HG02588 (cell line): ENCODE results near the gene CBLC.
A peak's percentile ranks its signal among the peaks of the same experiment; 100 is the strongest.

Source experiments
- ATAC-seq: cut with Tn5 transposase; IDR thresholded peaks from one replicate; pipeline ENCODE4 v1.9.1; 2021; ENCODE audit warnings: mild to moderate bottlenecking, moderate library complexity; ENCODE audit not compliant: unreplicated experiment

The CBLC gene

DNA sequence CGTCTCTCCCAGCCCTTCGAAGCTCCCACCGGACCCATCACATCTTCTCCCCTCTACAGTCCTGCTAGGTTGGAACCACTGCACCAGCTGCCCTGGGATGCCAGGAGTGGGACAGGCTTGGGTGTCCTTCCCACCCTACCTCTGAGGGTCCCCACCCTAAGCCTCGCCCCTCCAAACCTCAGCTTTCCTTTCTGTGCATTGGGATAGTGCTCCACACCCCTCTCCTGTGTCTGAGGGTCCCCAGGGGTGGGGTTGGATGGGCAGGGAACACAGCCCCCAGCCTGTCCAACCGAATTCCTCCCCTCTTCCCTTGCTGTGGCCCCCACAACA, 31.1 kb upstream of the CBLC start:
- ATAC-seq = no peak

GRCh38 chr19:44746946-44747738, 30.5 kb upstream of the CBLC start:
- no peak for ATAC-seq

DNA sequence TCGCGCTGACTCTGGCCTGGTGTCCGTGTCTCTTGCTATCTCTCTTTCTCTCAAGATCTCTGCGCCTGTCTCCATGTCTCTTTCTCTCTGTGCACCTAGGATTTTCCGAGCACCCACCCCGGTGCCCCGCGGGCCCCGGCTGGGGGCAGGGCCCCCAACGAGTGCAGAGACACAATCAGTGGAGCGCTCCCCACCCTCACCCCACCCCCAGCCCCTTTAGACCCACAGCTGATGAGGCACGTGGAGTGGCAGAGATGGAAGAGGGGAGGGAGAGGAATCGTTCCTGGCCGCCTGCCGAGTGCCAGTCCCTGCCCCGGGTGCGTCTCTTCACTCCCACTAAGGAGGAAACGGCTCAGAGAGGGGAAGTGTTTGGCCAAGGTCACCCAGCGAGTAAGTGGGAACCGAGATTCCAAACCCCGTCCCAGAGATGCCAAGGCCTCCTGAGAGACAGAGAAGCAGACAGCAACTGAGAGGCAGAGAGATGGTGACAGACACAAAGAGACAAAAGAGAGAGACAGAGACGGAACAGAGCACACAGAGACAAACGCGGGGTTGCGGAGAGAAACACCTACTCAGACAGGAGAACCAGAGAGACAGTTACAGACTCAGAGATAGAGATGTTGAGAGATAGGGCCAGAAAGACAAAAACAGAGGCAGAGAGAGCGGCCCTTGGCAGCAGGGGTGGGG, 29.8 kb upstream of the CBLC start:
- no peak for ATAC-seq

DNA sequence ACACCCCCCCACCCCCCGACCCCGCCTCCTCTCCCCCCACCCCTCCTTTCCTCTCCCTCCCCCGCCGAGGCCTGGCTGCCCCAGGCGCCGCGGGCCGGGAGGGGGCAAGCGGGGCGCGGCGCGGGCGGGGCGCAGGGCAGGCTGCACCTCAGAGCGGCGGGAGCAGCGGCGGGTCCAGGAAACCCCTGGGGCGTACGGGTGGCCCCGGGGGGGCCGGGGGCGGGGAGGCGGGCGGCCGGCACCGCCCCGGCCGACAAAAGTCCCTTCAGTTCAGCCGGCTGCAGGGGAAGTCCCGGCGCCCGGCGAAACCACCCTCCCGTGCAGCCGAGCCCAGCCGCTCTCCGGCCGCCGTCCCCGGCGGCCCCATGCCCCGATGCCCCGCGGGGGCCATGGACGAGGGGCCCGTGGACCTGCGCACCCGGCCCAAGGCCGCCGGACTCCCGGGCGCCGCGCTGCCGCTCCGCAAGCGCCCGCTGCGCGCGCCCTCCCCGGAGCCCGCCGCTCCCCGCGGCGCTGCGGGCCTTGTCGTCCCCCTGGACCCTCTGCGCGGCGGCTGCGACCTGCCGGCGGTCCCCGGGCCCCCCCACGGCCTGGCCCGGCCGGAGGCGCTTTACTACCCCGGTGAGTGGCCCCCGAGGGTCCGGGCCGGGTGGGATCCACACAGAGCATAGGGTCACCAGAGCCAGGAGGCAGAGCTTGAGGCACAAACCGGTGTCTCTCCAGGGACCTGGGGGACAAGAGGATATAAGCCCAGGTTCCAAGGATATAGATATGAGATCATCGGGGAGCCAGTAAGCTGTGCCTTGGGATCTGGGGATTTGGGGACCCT, 29.1 kb upstream of the CBLC start, which contains the start of gene BCL3:
Gene BCL3, plus strand, starts transcription at position 283 of the 829 bp plus-strand sequence. Its CDS starts 83 bp downstream, at position 366.
- no peak for ATAC-seq

DNA sequence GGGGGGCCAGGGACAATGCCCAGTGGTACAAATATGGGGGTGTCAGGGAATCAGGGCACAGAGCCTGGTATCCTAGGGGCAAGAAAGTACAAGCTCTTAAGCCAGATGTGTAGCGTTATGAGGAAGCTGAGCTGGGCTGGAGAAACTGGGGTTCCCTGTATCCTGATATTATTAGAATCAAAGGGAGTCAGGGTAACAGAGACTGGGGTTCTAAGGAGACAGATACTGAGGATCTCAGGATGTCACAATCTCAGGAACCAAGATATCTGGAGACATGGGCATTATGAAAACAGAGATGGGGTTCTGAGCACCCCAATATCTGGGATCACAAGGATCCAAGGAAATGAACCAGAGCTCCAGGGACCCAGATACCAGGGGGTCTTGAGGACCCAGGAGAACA, 28.4 kb upstream of the CBLC start:
- ATAC-seq = no peak

GRCh38 chr19:44749994-44750393, 27.7 kb upstream of the CBLC start:
- no peak for ATAC-seq

DNA sequence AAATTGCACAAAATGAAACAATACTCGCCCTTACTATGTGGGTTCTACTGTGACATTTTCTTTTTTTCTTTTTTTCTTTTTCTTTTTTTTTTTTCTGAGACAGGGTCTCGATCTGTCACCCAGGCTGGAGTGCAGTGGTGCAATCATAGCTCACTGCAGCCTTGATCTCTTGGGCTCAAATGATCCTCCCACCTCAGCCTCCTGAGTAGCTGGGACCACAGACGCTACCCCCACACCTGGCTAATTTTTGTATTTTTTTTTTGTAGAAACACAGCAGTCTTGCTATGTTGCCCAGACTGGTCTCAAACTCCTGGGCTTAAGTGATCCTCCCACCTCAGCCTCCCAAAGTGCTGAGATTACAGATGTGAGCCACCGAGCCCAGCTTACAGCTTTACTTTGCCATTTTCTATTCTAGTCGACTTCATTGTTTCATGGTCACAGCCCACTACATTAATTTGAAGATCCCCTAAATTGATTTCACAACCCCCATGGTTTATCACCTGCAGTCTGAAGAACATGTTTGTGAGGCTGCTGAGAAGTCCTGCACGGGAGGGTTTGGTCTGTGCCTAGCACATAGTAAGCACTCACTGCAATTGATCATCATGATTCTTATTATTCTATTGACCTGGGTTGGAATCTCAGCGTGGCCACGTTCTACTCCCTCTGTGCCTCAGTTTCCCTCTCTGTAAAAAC, 25.4 kb upstream of the CBLC start:
- ATAC-seq = no peak

DNA sequence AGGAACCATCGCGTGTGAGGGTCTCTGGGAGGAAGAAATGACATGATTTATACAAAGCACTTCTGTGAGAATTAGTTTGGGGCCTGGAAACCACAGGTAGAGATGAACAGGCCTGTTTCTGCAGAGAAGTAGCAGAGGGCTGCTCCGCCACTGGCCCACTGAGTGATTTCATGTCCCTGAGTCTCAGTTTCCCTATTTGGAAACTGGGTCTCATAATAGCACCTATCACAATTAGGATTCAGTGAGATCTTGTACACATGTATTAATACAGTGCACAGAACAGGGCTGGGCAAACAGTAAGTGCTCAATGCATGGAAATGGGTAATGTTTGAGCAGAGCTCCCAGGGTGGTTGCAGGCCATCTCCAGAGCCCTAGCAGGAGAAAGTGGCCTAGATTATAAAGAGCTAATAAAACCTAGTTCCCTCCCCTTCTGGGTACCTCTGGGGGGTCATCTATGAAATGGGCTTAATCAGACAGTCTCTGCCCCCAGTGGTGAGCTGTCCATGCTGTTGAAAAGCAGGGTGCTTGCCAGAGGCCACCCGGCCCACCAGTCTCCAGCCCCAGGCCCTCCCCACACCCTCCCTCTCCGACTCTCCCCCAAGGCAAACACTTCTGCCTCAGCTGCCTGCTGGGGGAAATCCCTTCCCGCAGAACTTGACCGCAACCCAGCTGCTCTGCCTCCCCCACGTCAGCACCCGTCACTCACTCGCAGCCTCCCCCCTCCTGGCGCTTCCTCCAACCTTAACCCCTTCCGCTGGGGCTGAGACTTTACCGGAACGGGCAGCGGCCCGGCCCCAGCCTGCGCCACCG, 24.7 kb upstream of the CBLC start:
- peak; percentile 59 for ATAC-seq

- ATAC-seq = no peak
These were observed 24.1 kb upstream of the CBLC start for GRCh38 chr19:44753626-44753931.

DNA sequence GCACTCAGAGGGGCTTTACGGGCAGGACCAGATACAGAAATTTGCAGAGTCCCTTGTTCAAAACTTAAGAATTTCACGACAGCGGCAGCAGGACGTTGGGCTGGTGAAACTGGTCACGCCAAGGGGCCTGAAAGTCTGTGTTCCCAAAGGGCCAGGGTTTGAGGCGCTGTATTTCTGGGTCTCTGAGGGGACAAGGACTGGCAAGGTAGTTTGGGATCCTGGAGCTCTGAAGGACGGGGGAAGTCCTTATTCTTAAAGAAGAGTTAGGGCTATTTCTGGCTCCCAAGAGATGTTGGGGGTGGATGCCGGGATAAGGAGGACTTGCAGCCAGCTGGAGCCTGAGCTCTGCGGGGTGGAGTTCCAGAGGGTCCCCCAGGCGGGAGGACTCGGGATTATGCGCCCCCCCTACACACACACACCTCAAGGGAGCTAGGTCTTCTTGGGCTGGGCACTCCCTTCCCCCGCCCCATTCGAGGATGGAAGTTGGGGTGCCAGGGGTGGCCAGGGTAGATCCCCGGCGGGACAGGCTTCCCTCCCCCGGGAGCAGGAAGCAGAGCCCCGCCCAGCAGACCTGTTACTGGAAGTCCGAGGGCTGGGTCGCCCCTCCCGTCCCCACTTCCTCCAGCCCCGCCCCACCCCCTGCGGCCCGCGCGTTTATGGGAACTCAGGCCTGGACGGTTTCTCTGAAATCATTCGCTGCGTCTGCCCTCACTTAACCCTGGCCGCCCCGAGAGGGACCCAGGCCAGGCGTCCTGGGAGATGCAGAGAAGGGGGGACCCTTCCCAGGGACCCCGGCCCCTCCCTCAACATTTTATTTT, 23.5 kb upstream of the CBLC start:
- no peak for ATAC-seq

- ATAC-seq = no peak
These were observed 23.0 kb upstream of the CBLC start for GRCh38 chr19:44754750-44755080.

DNA sequence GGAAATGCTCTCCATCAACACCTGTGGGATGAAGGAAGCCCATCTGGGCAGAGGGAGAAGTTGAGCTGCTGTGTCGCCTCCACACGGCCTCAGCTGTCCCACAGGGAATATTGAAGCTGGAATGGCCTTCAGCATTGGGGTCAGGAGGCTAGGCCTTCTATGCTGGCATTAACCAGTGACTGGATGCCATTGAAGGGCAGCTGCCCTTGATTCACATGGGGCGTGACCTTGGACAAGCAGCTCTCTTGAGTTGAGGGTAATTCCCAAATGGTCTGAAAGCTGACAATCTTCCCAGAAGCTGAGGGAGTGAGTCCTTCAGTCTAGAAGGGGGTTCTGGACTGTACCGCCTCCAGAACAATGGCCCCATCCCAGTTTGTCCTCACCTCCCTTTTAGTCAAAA, 22.5 kb upstream of the CBLC start:
- ATAC-seq = no peak

- no peak for ATAC-seq
These were observed 21.6 kb upstream of the CBLC start for GRCh38 chr19:44756089-44756562.

DNA sequence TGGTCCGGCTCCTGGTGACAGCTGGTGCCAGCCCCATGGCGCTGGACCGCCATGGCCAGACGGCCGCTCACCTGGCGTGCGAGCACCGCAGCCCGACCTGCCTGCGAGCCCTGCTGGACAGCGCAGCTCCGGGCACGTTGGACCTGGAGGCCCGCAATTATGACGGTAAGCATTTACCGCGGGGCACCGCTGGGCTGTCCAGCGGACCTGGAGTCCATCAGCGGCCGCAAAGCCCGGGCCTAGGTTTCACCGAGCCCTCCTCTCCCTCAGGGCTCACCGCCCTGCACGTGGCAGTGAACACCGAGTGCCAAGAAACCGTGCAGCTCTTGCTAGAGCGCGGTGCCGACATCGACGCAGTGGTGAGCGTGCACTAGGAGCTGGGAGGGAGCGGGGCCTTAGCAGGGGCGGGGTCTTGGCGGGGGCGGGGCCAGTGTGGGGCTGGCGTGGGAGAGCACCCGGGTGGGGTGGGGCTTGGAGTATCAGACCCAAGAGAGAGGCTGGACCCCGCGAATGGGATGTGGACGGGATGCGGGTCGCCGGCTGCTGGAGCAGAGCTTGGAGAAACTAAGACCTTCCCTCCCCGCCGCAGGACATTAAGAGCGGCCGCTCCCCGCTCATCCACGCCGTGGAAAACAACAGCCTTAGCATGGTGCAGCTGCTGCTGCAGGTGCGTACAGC, 20.5 kb upstream of the CBLC start:
- ATAC-seq = no peak

GRCh38 chr19:44757735-44758505, 19.8 kb upstream of the CBLC start:
- no peak for ATAC-seq

DNA sequence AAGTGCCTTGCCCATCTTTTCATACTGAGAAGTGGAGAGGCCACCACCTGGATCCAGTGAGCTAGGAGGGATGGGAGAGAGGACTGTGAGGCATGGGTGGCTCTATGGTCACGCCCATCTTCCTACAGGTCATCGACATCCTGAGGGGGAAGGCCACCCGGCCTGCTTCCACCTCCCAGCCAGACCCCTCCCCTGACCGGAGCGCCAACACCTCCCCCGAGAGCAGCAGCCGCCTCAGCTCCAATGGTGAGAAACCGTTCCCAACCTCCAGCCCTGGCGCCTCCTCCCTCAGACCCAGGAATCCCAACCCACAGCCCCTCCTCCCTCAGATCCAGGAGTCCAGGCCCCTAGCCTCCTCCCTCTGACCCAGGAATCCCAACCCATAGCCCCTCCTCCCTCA, 19.1 kb upstream of the CBLC start:
- no peak for ATAC-seq

DNA sequence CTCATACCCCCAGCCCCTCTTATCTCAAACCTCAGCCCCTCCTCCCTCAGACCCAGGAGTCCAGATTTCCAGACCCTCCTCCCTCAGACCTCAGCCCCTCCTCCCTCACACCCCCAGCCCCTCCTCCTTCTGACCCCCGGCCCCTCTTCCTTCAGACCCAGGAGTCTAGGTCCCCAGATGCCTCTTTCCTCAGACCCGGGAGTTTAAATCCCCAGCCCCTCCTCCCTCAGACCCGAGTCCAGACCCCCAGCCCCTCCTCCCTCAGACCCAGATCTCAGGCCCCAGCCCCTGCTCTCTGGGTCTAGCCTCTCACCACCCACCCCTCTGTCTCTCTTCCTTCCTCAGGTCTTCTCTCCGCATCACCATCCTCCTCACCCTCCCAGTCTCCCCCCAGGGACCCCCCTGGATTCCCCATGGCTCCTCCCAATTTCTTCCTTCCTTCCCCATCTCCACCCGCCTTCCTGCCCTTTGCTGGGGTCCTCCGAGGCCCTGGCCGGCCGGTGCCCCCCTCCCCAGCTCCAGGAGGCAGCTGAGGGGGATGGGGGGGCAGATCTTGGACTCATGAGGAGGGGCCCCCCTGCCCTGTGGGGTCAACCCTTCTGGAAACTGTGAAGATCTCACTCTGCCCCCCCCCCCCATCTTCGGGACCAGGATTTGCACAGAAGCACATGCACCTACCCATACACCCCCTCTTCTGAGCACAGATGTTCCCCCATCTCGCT, 18.4 kb upstream of the CBLC start:
- no peak for ATAC-seq

DNA sequence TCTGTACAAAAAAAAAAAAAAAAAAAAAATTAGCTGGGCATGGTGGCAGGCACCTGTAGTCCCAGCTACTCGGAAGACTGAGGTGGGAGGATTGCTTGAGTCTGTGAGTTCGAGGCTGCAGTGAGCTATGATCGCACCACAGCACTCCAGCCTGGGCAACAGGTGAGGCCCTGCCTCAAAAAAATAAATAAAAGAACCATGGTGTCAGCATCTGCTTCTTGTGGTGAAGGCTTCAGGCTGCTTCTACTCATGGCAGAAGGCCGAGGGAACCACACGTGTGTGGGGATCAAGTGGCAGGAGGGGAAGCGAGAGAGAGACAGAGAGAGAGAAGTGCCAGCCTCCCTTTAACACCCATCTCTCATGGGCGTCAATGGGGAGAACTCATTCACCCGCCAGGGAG, 15.7 kb upstream of the CBLC start:
- ATAC-seq = no peak
